Tibial nerve (tissue), 4 donors: ENCODE measurements around the gene ASB3. TPM values are rescaled to one million over a fixed set of nuclear protein-coding genes. Genes with fewer than 3 reads are reported as not detected.
"Not testable (repeated sequence)": the region's sequence is repeated elsewhere in the genome, so short reads cannot be mapped to it uniquely, and the experiment has no call there.

Source experiments
- DNase-seq, 2 donors: peaks; one replicate each; pipeline ENCODE4 v3.0.0-alpha.2; 2019; ENCODE audit warnings: low spot score in 2 of 2
- H3K27ac ChIP-seq, 4 donors: fragments of 200-600 bp; sonication (generic) in 3 of 4; one replicate each; pipeline ENCODE4 v1.5.1; 2017 to 2019; ENCODE audit warnings: mild to moderate bottlenecking in 1 of 4
- H3K27me3 ChIP-seq, 2 donors: fragments of 200-600 bp; sonication (generic) in 1 of 2; one replicate each; pipeline versions ENCODE4 v1.5.1 to v1.6.0; 2017 to 2019
- H3K36me3 ChIP-seq, 3 donors: fragments of 200-600 bp; sonication (generic); one replicate each; pipeline ENCODE4 v1.5.1; 2018 to 2019
- H3K4me1 ChIP-seq, 4 donors: fragments of 200-600 bp; sonication (generic) in 3 of 4; one replicate each; pipeline ENCODE4 v1.5.1; 2017 to 2019
- H3K4me3 ChIP-seq, 4 donors: fragments of 200-600 bp; sonication (generic) in 3 of 4; one replicate each; pipeline ENCODE4 v1.5.1; 2017 to 2019; ENCODE audit warnings: mild to moderate bottlenecking in 1 of 4, moderate library complexity in 1 of 4
- H3K9me3 ChIP-seq, 4 donors: fragments of 200-600 bp; sonication (generic) in 3 of 4; one replicate each; pipeline ENCODE4 v1.5.1; 2017 to 2019
- CTCF ChIP-seq, 5 experiments: fragments of 200-600 bp in 3 of 5; fragments of 450-650 bp in 2 of 5; sonication (generic) in 3 of 5; IDR thresholded peaks; one replicate each; pipeline ENCODE4 v1.5.1; 2016 to 2019; ENCODE audit warnings: antibody characterized with exemption in 5 of 5, mild to moderate bottlenecking in 3 of 5, moderate library complexity in 2 of 5
- EP300 ChIP-seq, 2 donors: sonication (generic); formaldehyde crosslinking; IDR thresholded peaks; one replicate each; pipeline ENCODE4 v1.6.1; 2017; ENCODE audit warnings: antibody characterized with exemption in 2 of 2, mild to moderate bottlenecking in 1 of 2
- POLR2A ChIP-seq, 2 donors: fragments of 450-650 bp; IDR thresholded peaks; one replicate each; pipeline ENCODE4 v1.6.1; 2017; ENCODE audit warnings: antibody characterized with exemption in 2 of 2, mild to moderate bottlenecking in 2 of 2, moderate library complexity in 2 of 2
- WGBS, 2 donors: methylation state at CpG; one replicate each; pipeline ENCODE4 v1.1.5; 2018; 5-methylcytosine and 5-hydroxymethylcytosine counted together
- total RNA-seq, 4 donors: library from RNA; depleted of rRNA; stranded (reverse); fragments of >200 nt; gene quantifications; one replicate each; pipeline ENCODE4 v1.1.0, GENCODE V29; 2016

Gene ASB3
- total RNA-seq, 4 donors from 2014 or later, result 16.8 to 24.7 (median 17.3) TPM

GRCh38 chr2:53727921-53728320 is 58.8 kb downstream of the ASB3 start:
- DNase-seq, result no peak
- H3K9me3 ChIP-seq, result no peaks in the 10 kb centered on the region
- H3K27me3 ChIP-seq, result no peaks in the 10 kb centered on the region
- H3K4me3 ChIP-seq, result no peak overlapping the region
- WGBS, 2 donors, result 94 to 96% methylated on average over 3 of the region's 3 CpGs
- H3K27ac ChIP-seq, result no peak overlapping the region
- TF ChIP-seq EP300 (IDR thresholded peaks at IDR 0.05), result no peak
- no peak for TF ChIP-seq POLR2A (IDR thresholded peaks at IDR 0.05)
- no peak for TF ChIP-seq CTCF (IDR thresholded peaks at IDR 0.05)
- no peaks in the 10 kb centered on the region for H3K4me1 ChIP-seq
- H3K36me3 ChIP-seq, result peaks cover 0 to 55% (median 0%) of the 10 kb centered on the region in 3 donors

- H3K36me3 ChIP-seq, result peaks cover 0 to 42% (median 0%) of the 10 kb centered on the region in 3 donors
- 93 to 96% methylated on average over 4 of the region's 4 CpGs for WGBS, 2 donors
- H3K27ac ChIP-seq, result no peak overlapping the region
- H3K4me1 ChIP-seq, result no peaks in the 10 kb centered on the region
- H3K9me3 ChIP-seq, result no peaks in the 10 kb centered on the region
- no peak overlapping the region for H3K4me3 ChIP-seq
- TF ChIP-seq CTCF (IDR thresholded peaks at IDR 0.05) (no peak), EP300 (IDR thresholded peaks at IDR 0.05) (no peak), POLR2A (IDR thresholded peaks at IDR 0.05) (no peak)
- DNase-seq, result no peak
- H3K27me3 ChIP-seq, result no peaks in the 10 kb centered on the region
These were observed 61.1 kb downstream of the ASB3 start for GRCh38 chr2:53725662-53726061.

GRCh38 chr2:53724536-53724935 is 62.2 kb downstream of the ASB3 start:
- no peaks in the 10 kb centered on the region for H3K27me3 ChIP-seq
- TF ChIP-seq POLR2A (IDR thresholded peaks at IDR 0.05) (no peak), CTCF (IDR thresholded peaks at IDR 0.05) (no peak), EP300 (IDR thresholded peaks at IDR 0.05) (no peak)
- H3K27ac ChIP-seq, result no peak overlapping the region
- 94 to 98% methylated on average over 2 of the region's 2 CpGs for WGBS, 2 donors
- H3K36me3 ChIP-seq, result peaks cover 0 to 33% (median 0%) of the 10 kb centered on the region in 3 donors
- H3K4me1 ChIP-seq, result no peaks in the 10 kb centered on the region
- H3K4me3 ChIP-seq, result no peak overlapping the region
- DNase-seq, result no peak
- no peaks in the 10 kb centered on the region for H3K9me3 ChIP-seq

- not testable (repeated sequence) for H3K4me3 ChIP-seq, H3K4me1 ChIP-seq, DNase-seq, H3K27ac ChIP-seq, H3K27me3 ChIP-seq
- 97 to 98% methylated on average over 3 of the region's 3 CpGs for WGBS, 2 donors
- Histone ChIP-seq H3K36me3 (peaks cover 0 to 20% (median 0%) of the 10 kb centered on the region in 3 donors), H3K9me3 (peaks cover 0 to 14% (median 0%) of the 10 kb centered on the region in 4 donors)
These were observed 65.8 kb downstream of the ASB3 start for GRCh38 chr2:53720944-53721343.

GRCh38 chr2:53715568-53715967 is 71.2 kb downstream of the ASB3 start:
- DNase-seq, result no peak
- H3K27ac ChIP-seq, result no peak overlapping the region
- H3K9me3 ChIP-seq, result peaks cover 0 to 14% (median 0%) of the 10 kb centered on the region in 4 donors
- no peak for TF ChIP-seq EP300 (IDR thresholded peaks at IDR 0.05)
- TF ChIP-seq CTCF (IDR thresholded peaks at IDR 0.05), result peak in 3 of 5 experiments; percentile 18 to 51 (median 26)
- TF ChIP-seq POLR2A (IDR thresholded peaks at IDR 0.05), result no peak
- H3K27me3 ChIP-seq, result no peaks in the 10 kb centered on the region
- peaks cover 0 to 24% (median 0%) of the 10 kb centered on the region in 3 donors for H3K36me3 ChIP-seq
- no peaks in the 10 kb centered on the region for H3K4me1 ChIP-seq
- H3K4me3 ChIP-seq, result no peak overlapping the region

GRCh38 chr2:53711271-53711780 is 75.4 kb downstream of the ASB3 start:
- 93 to 99% methylated on average over 7 of the region's 7 CpGs for WGBS, 2 donors
- no peak for DNase-seq
- Histone ChIP-seq H3K36me3 (peaks cover 0 to 58% (median 6%) of the 10 kb centered on the region in 3 donors), H3K27me3 (no peaks in the 10 kb centered on the region), H3K4me1 (no peaks in the 10 kb centered on the region), H3K4me3 (no peak overlapping the region), H3K27ac (no peak overlapping the region), H3K9me3 (peaks cover 0 to 6% (median 1%) of the 10 kb centered on the region in 4 donors)
- no peak for TF ChIP-seq POLR2A (IDR thresholded peaks at IDR 0.05)
- TF ChIP-seq EP300 (IDR thresholded peaks at IDR 0.05), result no peak
- no peak for TF ChIP-seq CTCF (IDR thresholded peaks at IDR 0.05)
